HepG2 (cell line): ENCODE results near the gene RBP3. TPM values are rescaled to one million over a fixed set of nuclear protein-coding genes. Genes with fewer than 3 reads are reported as not detected.

ENCODE experiments used
- ATAC-seq: fragments of 200-7000 bp; cut with Tn5 transposase; 3 replicates; pipeline ENCODE4 v1.9.1; 2020; ENCODE audit warnings: mild to moderate bottlenecking, moderate library complexity
- BruUV-seq: library from RNA; stranded (reverse); fragments of 400-500 nt; replicated peaks from 2 replicates; lab custom pipeline; 2021; lab: Mats Ljungman, UMichigan
- CTCF ChIA-PET: fragments of 300-600 bp; formaldehyde crosslinking; extraction: SDS; loops from one replicate; lab custom pipeline; 2021; ENCODE audit warnings: low total read pairs, inconsistent platforms, low intra/inter-chr PET ratio; lab: Yijun Ruan, JAX
- POLR2A ChIA-PET: fragments of 350-600 bp; sonication (Branson Sonifier 250); formaldehyde crosslinking; loops from one replicate; lab custom pipeline; 2020; ENCODE audit warnings: antibody characterized with exemption, inconsistent platforms; lab: Yijun Ruan, JAX
- DNase-seq: peaks from one replicate; pipeline ENCODE4 v3.0.0-alpha.2; 2015; ENCODE audit warnings: low spot score
- FAIRE-seq: peaks from 3 replicates; lab custom pipeline; 2011; peaks lifted over from hg19 to GRCh38; lab: Jason Lieb, UNC
- H2AFZ ChIP-seq: one replicate; pipeline ENCODE4 v1.6.1; 2011; ENCODE audit warnings: low read length, inconsistent platforms
- H3K27ac ChIP-seq: fragments of 300-600 bp; 3 replicates; pipeline ENCODE4 v1.8.0; 2011; ENCODE audit warnings: mixed run types, mild to moderate bottlenecking, mixed read lengths, low read length, inconsistent platforms; ENCODE audit not compliant: insufficient read depth; ENCODE audit errors: extremely low read length
- H3K27me3 ChIP-seq, 2 experiments: fragments of 200-600 bp in 1 of 2; 2 replicates in 1 of 2; 3 replicates in 1 of 2; pipeline versions ENCODE4 v1.6.0 to v1.8.0; 2011; ENCODE audit warnings: low read length in 2 of 2, mild to moderate bottlenecking in 2 of 2, moderate library complexity in 2 of 2, inconsistent platforms in 1 of 2; ENCODE audit not compliant: insufficient read depth in 2 of 2, control insufficient read depth in 1 of 2
- H3K36me3 ChIP-seq, 2 experiments: fragments of 200-600 bp in 1 of 2; replicated peaks in 1 of 2; 2 replicates in 1 of 2; 3 replicates in 1 of 2; pipeline versions ENCODE4 v1.5.1 to v1.8.0; 2011; ENCODE audit warnings: low read length in 2 of 2, inconsistent platforms in 1 of 2; ENCODE audit not compliant: insufficient read depth in 2 of 2, control insufficient read depth in 1 of 2
- H3K4me1 ChIP-seq: 2 replicates; pipeline ENCODE4 v1.5.1; 2012; ENCODE audit warnings: low read length, inconsistent platforms; ENCODE audit not compliant: insufficient read depth
- H3K4me2 ChIP-seq: 2 replicates; pipeline ENCODE4 v1.6.0; 2011; ENCODE audit warnings: low read depth, low read length, inconsistent platforms
- H3K4me3 ChIP-seq, 3 experiments: fragments of 200-600 bp in 1 of 3; sonication (generic), shearing (Covaris generic) in 1 of 3; replicated peaks in 1 of 3; 2 replicates each; pipeline ENCODE4 v1.5.1; 2011 to 2016; ENCODE audit warnings: low read length in 3 of 3, inconsistent platforms in 2 of 3, low read depth in 2 of 3, mild to moderate bottlenecking in 2 of 3, control low read depth in 1 of 3, mixed read lengths in 1 of 3; ENCODE audit not compliant: insufficient read depth in 1 of 3
- H3K79me2 ChIP-seq: one replicate; pipeline ENCODE4 v1.6.1; 2011; ENCODE audit warnings: low read length, inconsistent platforms; ENCODE audit not compliant: insufficient read depth
- H3K9ac ChIP-seq: 2 replicates; pipeline ENCODE4 v1.6.0; 2011; ENCODE audit warnings: mild to moderate bottlenecking, low read depth, low read length, inconsistent platforms; ENCODE audit not compliant: insufficient read depth
- H3K9me3 ChIP-seq: 2 replicates; pipeline ENCODE4 v1.5.1; 2012; ENCODE audit warnings: mild to moderate bottlenecking, low read length
- H4K20me1 ChIP-seq: 2 replicates; pipeline ENCODE4 v1.6.0; 2011; ENCODE audit warnings: inconsistent platforms, mild to moderate bottlenecking, low read length, moderate library complexity; ENCODE audit not compliant: insufficient read depth
- BCL6 ChIP-seq: IDR thresholded peaks from 2 replicates; pipeline ENCODE4 v1.6.1; 2016; ENCODE audit warnings: missing genetic modification reagents, missing compliant biosample characterization
- ETV5 ChIP-seq: IDR thresholded peaks from 2 replicates; pipeline ENCODE4 v1.6.1; 2018; ENCODE audit warnings: missing biosample characterization, missing genetic modification reagents, inconsistent platforms, borderline replicate concordance
- FIP1L1 ChIP-seq: fragments of 200-400 bp; formaldehyde crosslinking; IDR thresholded peaks from 2 replicates; pipeline ENCODE4 v1.6.1; 2018; ENCODE audit warnings: low read depth, mild to moderate bottlenecking, low read length, moderate library complexity, borderline replicate concordance; ENCODE audit not compliant: insufficient read depth
- GABPA ChIP-seq, 2 experiments: IDR thresholded peaks; 2 replicates each; pipeline ENCODE4 v1.6.1; 2011 to 2016; ENCODE audit warnings: low read depth in 2 of 2, low read length in 1 of 2, missing biosample characterization in 1 of 2, missing genetic modification characterization in 1 of 2
- GMEB2 ChIP-seq: IDR thresholded peaks from 2 replicates; pipeline ENCODE4 v1.6.1; 2016; ENCODE audit warnings: missing biosample characterization, missing genetic modification reagents, low read depth
- GPN1 ChIP-seq: sonication (generic); formaldehyde crosslinking; IDR thresholded peaks from 2 replicates; pipeline ENCODE4 v1.5.1; 2020; ENCODE audit warnings: missing genetic modification reagents, borderline replicate concordance
- JUN ChIP-seq: sonication (generic); formaldehyde crosslinking; IDR thresholded peaks from 2 replicates; pipeline ENCODE4 v1.4.0; 2020; ENCODE audit warnings: mild to moderate bottlenecking, missing genetic modification reagents
- JUND ChIP-seq: sonication (generic); formaldehyde crosslinking; IDR thresholded peaks from 2 replicates; pipeline ENCODE4 v1.8.0; 2022; ENCODE audit warnings: mild to moderate bottlenecking, missing genetic modification reagents
- KMT2A ChIP-seq: sonication (generic); formaldehyde crosslinking; IDR thresholded peaks from 2 replicates; pipeline ENCODE4 v1.4.0; 2020; ENCODE audit warnings: missing genetic modification reagents
- NAIF1 ChIP-seq: sonication (generic); formaldehyde crosslinking; IDR thresholded peaks from 2 replicates; pipeline ENCODE4 v1.5.0; 2020; ENCODE audit warnings: mild to moderate bottlenecking, missing genetic modification reagents, borderline replicate concordance
- NFIC ChIP-seq: IDR thresholded peaks from 2 replicates; pipeline ENCODE4 v1.6.1; 2012; ENCODE audit warnings: mild to moderate bottlenecking, low read length, inconsistent platforms
- NRL ChIP-seq: sonication (generic); formaldehyde crosslinking; IDR thresholded peaks from 2 replicates; pipeline ENCODE4 v1.5.0; 2020; ENCODE audit warnings: missing genetic modification reagents, mild to moderate bottlenecking, moderate library complexity, borderline replicate concordance
- POLR2A ChIP-seq, 2 experiments: IDR thresholded peaks; 2 replicates each; pipeline ENCODE4 v1.6.1; 2011; ENCODE audit warnings: low read depth in 2 of 2, low read length in 2 of 2, mild to moderate bottlenecking in 1 of 2, moderate library complexity in 1 of 2; ENCODE audit not compliant: insufficient read depth in 1 of 2
- PPARG ChIP-seq: conservative IDR thresholded peaks from 2 replicates; pipeline ENCODE4 v1.6.1; 2016; ENCODE audit warnings: missing biosample characterization, missing genetic modification reagents
- RARA ChIP-seq: IDR thresholded peaks from 2 replicates; pipeline ENCODE4 v1.6.1; 2016; ENCODE audit warnings: missing genetic modification reagents, missing compliant biosample characterization
- RCOR2 ChIP-seq: IDR thresholded peaks from 2 replicates; pipeline ENCODE4 v1.6.1; 2016; ENCODE audit warnings: missing biosample characterization, missing genetic modification reagents
- TGIF2 ChIP-seq: IDR thresholded peaks from 2 replicates; pipeline ENCODE4 v1.6.1; 2016; ENCODE audit warnings: control low read depth, missing compliant biosample characterization
- ZBTB42 ChIP-seq: sonication (generic); formaldehyde crosslinking; IDR thresholded peaks from 2 replicates; pipeline ENCODE4 v1.5.0; 2020; ENCODE audit warnings: mild to moderate bottlenecking, missing genetic modification reagents
- ZMAT3 ChIP-seq: sonication (generic); formaldehyde crosslinking; conservative IDR thresholded peaks from 2 replicates; pipeline ENCODE4 v1.7.0; 2021; ENCODE audit warnings: missing genetic modification reagents
- ZNF446 ChIP-seq: sonication (generic); formaldehyde crosslinking; IDR thresholded peaks from 2 replicates; pipeline ENCODE4 v1.5.0; 2020; ENCODE audit warnings: mild to moderate bottlenecking, missing genetic modification reagents
- ZNF547 ChIP-seq: sonication (generic); formaldehyde crosslinking; IDR thresholded peaks from 2 replicates; pipeline ENCODE4 v1.5.1; 2020; ENCODE audit warnings: mild to moderate bottlenecking, missing genetic modification reagents
- ZNF644 ChIP-seq: IDR thresholded peaks from 2 replicates; pipeline ENCODE4 v1.6.1; 2016; ENCODE audit warnings: low read depth
- ZSCAN9 ChIP-seq: IDR thresholded peaks from 2 replicates; pipeline ENCODE4 v1.6.1; 2016; ENCODE audit warnings: borderline replicate concordance
- WGBS: methylation state at CpG from one replicate; pipeline ENCODE4 v1.1.6; 2017; ENCODE audit warnings: low lambda C conversion rate; 5-methylcytosine and 5-hydroxymethylcytosine counted together
- in situ Hi-C: cut with HindIII; loops from 2 replicates; pipeline ENCODE4 v1.10.0; 2017; ENCODE audit warnings: low pct_unique_long_range_greater_than_20kb; ENCODE audit not compliant: extremely low pct_ligation_motif_present
- intact Hi-C: fragments of 100-400 bp; cut with micrococcal nuclease; formaldehyde crosslinking; loops from one replicate; pipeline ENCODE4 v1.10.0; 2022; ENCODE audit not compliant: unreplicated experiment
- polyA plus RNA-seq, 8 experiments: library from polyadenylated mRNA; depleted of rRNA in 3 of 8; stranded (reverse) in 7 of 8; unstranded in 1 of 8; fragments of >200 nt; fragmentation: Illumina TruSeq in 4 of 8; extraction: Trizol in 4 of 8; gene quantifications; 2 replicates each; pipeline versions ENCODE4 v1.2.1 to v1.2.3, GENCODE V29; 2011 to 2016; ENCODE audit warnings: low read depth in 4 of 8, missing spikeins in 1 of 8, mixed read lengths in 1 of 8; ENCODE audit not compliant: insufficient read depth in 1 of 8
- total RNA-seq, 5 experiments: library from RNA; depleted of rRNA; stranded (reverse); fragments of >200 nt; fragmentation: Illumina TruSeq; extraction: Trizol; gene quantifications; 2 replicates each; pipeline ENCODE4 v1.2.3, GENCODE V29; 2016; ENCODE audit warnings: low read depth in 1 of 5
- TF ChIP-seq, protein P1 (sequence below): sonication (generic); formaldehyde crosslinking; IDR thresholded peaks from 2 replicates; pipeline ENCODE4 v1.4.0; 2020; ENCODE audit warnings: mild to moderate bottlenecking, missing genetic modification reagents

RBP3 gene
- total and polyA plus RNA-seq, 2 of the 13 experiments (the other 11 are each of a cell fraction or from before 2014, with no cell fraction given), result not detected

GRCh38 chr10:47402641-47403301 is 54.6 kb downstream of the RBP3 start:
- WGBS, result 29% methylated on average over 4 of the region's 4 CpGs
- Histone ChIP-seq H4K20me1 (no peaks in the 10 kb centered on the region), H3K9ac (no peak overlapping the region), H3K27me3 (no peaks in the 10 kb centered on the region), H3K9me3 (no peaks in the 10 kb centered on the region), H3K4me3 (peak overlapping the region in 1 of 3 experiments; percentile 0; a peak in 1 of 6 replicates), H3K79me2 (no peaks in the 10 kb centered on the region), H3K36me3 (no peaks in the 10 kb centered on the region), H2AFZ (no peak overlapping the region), H3K27ac (no peak overlapping the region), H3K4me1 (peaks cover 38% of the 10 kb centered on the region), H3K4me2 (peak overlapping the region; percentile 56)
- CTCF ChIA-PET, result no interaction called here
- ATAC-seq, result peak; percentile 80
- FAIRE-seq, result no peak
- peak; percentile 70 for DNase-seq
- no TSS peak for BruUV-seq
- intact Hi-C loops (no loop called here), in situ Hi-C loops (no loop called here)
- POLR2A ChIA-PET, result no interaction called here
- TF ChIP-seq ZBTB42 (CRISPR knock-in tag) (no peak), ZNF644 (CRISPR knock-in tag) (peak; percentile 70; the same call in 1 of the 2 replicates), ZNF446 (CRISPR knock-in tag) (no peak), GABPA (IDR thresholded peaks at IDR 0.05; ENCODE audit: low read depth, low read length) (no peak), GABPA (CRISPR knock-in tag; IDR thresholded peaks at IDR 0.05; ENCODE audit: low read depth) (peak; percentile 26; the same call in 1 of the 2 replicates), RARA (CRISPR knock-in tag) (peak; percentile 47), JUN (peak; percentile 67; the same call in 1 of the 2 replicates), NRL (CRISPR knock-in tag) (no peak), BCL6 (CRISPR knock-in tag) (no peak), NAIF1 (CRISPR knock-in tag) (no peak), FIP1L1 (no peak), ZSCAN9 (CRISPR knock-in tag) (no peak), NFIC (no peak), POLR2A (IDR thresholded peaks at IDR 0.05; ENCODE audit: insufficient read depth in 1 of 2, low read depth in 2 of 2, low read length in 2 of 2) (no peak), PPARG (peak; percentile 81), RCOR2 (CRISPR knock-in tag) (no peak), GPN1 (no peak), GMEB2 (CRISPR knock-in tag) (no peak), ETV5 (peak; percentile 22; the same call in 1 of the 2 replicates), JUND (CRISPR knock-in tag) (peak; percentile 93), KMT2A (CRISPR knock-in tag) (no peak), TGIF2 (CRISPR knock-in tag) (no peak), ZMAT3 (CRISPR knock-in tag) (no peak), ZNF547 (CRISPR knock-in tag) (no peak)
- TF ChIP-seq, protein P1, sequence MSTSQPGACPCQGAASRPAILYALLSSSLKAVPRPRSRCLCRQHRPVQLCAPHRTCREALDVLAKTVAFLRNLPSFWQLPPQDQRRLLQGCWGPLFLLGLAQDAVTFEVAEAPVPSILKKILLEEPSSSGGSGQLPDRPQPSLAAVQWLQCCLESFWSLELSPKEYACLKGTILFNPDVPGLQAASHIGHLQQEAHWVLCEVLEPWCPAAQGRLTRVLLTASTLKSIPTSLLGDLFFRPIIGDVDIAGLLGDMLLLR, result no peak
